ENCODE results near the gene PIRT.
"Not testable (repeated sequence)": the region's sequence is repeated elsewhere in the genome, so short reads cannot be mapped to it uniquely, and the experiment has no call there.

DNA sequence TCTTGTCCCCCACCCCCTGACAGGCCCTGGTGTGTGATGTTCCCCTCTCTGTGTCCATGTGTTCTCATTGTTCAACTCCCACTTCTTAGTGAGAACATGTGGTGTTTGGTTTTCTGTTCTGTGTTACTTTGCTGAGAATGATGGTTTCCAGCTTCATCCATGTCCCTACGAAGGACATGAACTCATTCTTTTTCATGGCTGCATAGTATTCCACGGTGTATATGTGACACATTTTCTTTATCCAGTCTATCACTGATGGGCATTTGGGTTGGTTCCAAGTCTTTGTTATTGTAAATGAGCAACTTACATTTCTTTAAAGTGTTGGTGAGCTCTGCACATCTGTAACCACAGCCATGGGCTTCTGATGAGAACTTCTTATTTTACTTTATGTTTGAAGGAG is 30.9 kb upstream of the PIRT start:
- TF ChIP-seq, protein P1, sequence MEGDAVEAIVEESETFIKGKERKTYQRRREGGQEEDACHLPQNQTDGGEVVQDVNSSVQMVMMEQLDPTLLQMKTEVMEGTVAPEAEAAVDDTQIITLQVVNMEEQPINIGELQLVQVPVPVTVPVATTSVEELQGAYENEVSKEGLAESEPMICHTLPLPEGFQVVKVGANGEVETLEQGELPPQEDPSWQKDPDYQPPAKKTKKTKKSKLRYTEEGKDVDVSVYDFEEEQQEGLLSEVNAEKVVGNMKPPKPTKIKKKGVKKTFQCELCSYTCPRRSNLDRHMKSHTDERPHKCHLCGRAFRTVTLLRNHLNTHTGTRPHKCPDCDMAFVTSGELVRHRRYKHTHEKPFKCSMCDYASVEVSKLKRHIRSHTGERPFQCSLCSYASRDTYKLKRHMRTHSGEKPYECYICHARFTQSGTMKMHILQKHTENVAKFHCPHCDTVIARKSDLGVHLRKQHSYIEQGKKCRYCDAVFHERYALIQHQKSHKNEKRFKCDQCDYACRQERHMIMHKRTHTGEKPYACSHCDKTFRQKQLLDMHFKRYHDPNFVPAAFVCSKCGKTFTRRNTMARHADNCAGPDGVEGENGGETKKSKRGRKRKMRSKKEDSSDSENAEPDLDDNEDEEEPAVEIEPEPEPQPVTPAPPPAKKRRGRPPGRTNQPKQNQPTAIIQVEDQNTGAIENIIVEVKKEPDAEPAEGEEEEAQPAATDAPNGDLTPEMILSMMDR (IDR thresholded peaks at IDR 0.05) = not testable (repeated sequence)
- TF ChIP-seq, protein P2, sequence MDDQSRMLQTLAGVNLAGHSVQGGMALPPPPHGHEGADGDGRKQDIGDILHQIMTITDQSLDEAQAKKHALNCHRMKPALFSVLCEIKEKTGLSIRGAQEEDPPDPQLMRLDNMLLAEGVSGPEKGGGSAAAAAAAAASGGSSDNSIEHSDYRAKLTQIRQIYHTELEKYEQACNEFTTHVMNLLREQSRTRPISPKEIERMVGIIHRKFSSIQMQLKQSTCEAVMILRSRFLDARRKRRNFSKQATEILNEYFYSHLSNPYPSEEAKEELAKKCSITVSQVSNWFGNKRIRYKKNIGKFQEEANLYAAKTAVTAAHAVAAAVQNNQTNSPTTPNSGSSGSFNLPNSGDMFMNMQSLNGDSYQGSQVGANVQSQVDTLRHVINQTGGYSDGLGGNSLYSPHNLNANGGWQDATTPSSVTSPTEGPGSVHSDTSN (IDR thresholded peaks at IDR 0.05) = not testable (repeated sequence)
- not testable (repeated sequence) for TF ChIP-seq EP300 (IDR thresholded peaks at IDR 0.05); CHD4 (IDR thresholded peaks at IDR 0.05; ENCODE audit: borderline replicate concordance); RAD21 (conservative IDR thresholded peaks at IDR 0.05 in 1 of 2, IDR thresholded peaks at IDR 0.05 in 1 of 2); PHF8 (IDR thresholded peaks at IDR 0.05; ENCODE audit: borderline replicate concordance, low read depth); RARB (CRISPR knock-in tag; IDR thresholded peaks at IDR 0.05); SMC3 (IDR thresholded peaks at IDR 0.05); HDAC2 (IDR thresholded peaks at IDR 0.05); RCOR1 (IDR thresholded peaks at IDR 0.05; ENCODE audit: low read depth, low read length); RFX5 (IDR thresholded peaks at IDR 0.05); ESRRA (IDR thresholded peaks at IDR 0.05; ENCODE audit: borderline replicate concordance, low read length); KDM1A (IDR thresholded peaks at IDR 0.05; ENCODE audit: low read depth); MAX (IDR thresholded peaks at IDR 0.05)
